Pancreas (tissue), 10 donors: ENCODE results near the gene C6orf120. TPM values are rescaled to one million over a fixed set of nuclear protein-coding genes. Genes with fewer than 3 reads are reported as not detected.

Experiments used
- ATAC-seq, 4 donors: fragments of 200-7000 bp; cut with Tn5 transposase; one replicate each; pipeline versions ENCODE4 v1.8.0 to v1.9.1; 2020; ENCODE audit warnings: mild to moderate bottlenecking in 4 of 4, moderate library complexity in 4 of 4
- DNase-seq, 6 donors: peaks; one replicate each; pipeline ENCODE4 v3.0.0-alpha.2; 2020
- FAIRE-seq: peaks from 2 replicates; lab custom pipeline; 2012; peaks lifted over from hg19 to GRCh38; lab: Jason Lieb, UNC
- H3K27ac ChIP-seq, 4 donors: fragments of 200-600 bp; sonication (generic); 1 replicate in 3 of 4; 2 replicates in 1 of 4; pipeline versions ENCODE4 v1.5.0 to v1.8.0; 2020
- H3K27me3 ChIP-seq, 4 donors: fragments of 200-600 bp; one replicate each; pipeline ENCODE4 v1.8.0; 2021
- H3K36me3 ChIP-seq, 3 donors: fragments of 200-600 bp; sonication (generic) in 1 of 3; one replicate each; pipeline versions ENCODE4 v1.5.0 to v1.8.0; 2020 to 2021
- H3K4me1 ChIP-seq, 3 donors: fragments of 200-600 bp; one replicate each; pipeline ENCODE4 v1.8.0; 2021
- H3K4me3 ChIP-seq, 4 donors: fragments of 200-600 bp; sonication (generic) in 2 of 4; one replicate each; pipeline versions ENCODE4 v1.5.0 to v1.8.0; 2020 to 2021
- H3K9me3 ChIP-seq, 4 donors: fragments of 200-600 bp; one replicate each; pipeline ENCODE4 v1.8.0; 2021
- WGBS, 2 donors: extraction: QIAGEN DNeasy Blood & Tissue Kit; methylation state at CpG; one replicate each; pipeline ENCODE4 v1.1.7; 2013; 5-methylcytosine and 5-hydroxymethylcytosine counted together
- intact Hi-C, 3 donors: fragments of 100-400 bp; cut with DNase I; formaldehyde crosslinking; loops; one replicate each; pipeline versions ENCODE4 v1.11.1 to v1.14.2; 2022
- polyA plus RNA-seq, 2 donors: library from polyadenylated mRNA; stranded (reverse); fragments of 200-250 nt; gene quantifications; one replicate each; pipeline ENCODE4 v1.2.3, GENCODE V29; 2013
- total RNA-seq, 6 donors: library from RNA; stranded (reverse); fragmentation: NEBNext Ultra II Directional in 4 of 6; extraction: Animal tissue kit (Norgen Biotek cat#: 25700) in 4 of 6; gene quantifications; one replicate each; pipeline versions ENCODE4 v1.2.1 to v1.2.4, GENCODE V29; 2021 to 2023
- TF ChIP-seq, protein P1 (sequence below), 4 donors: fragments of 200-600 bp; sonication (generic) in 3 of 4; IDR thresholded peaks; one replicate each; pipeline versions ENCODE4 v1.5.0 to v1.8.0; 2021; ENCODE audit warnings: antibody characterized with exemption in 4 of 4
- donor health status: healthy with polysubstance abuse.
- donor health status: DM: no; HTN: no; CAD: no; lungs with moderate emphysema.
- donor health status: DM: no; HTN: no; CAD: no.
- donor health status: control.
- donor health status: control.
- donor health status: Bipolar disorder and iron deficiency.
- donor health status: DM: yes; HTN: yes; CAD: no.
- donor health status: DM: no; HTN: no; CAD: no.
- donor health status: DM: no; HTN: no; CAD: no.
- donor health status: DM: yes; HTN: yes; CAD: no.

C6orf120 gene
- total and polyA plus RNA-seq, 8 donors, result 2.9 to 15.5 (median 11.8) TPM

DNA sequence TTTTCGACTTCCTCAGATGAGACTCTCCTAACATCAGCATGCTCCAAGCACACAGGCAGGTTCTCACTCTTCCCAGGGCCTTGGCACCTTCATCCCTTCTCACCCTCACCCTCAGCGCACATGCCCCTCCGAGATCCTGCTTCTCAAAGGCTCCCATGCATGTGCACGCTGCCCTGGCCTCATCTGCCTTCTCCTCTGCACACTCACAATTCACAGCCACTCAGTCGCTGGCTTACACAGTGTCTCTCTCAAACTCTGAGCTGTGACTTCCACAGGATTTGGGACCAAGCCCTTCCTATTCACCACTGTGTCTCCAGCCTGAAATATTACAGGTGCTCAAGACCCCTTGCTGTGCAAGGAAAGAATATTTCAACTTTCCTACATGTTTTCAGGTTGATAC, 30.4 kb upstream of the C6orf120 start:
- TF ChIP-seq, protein P1, sequence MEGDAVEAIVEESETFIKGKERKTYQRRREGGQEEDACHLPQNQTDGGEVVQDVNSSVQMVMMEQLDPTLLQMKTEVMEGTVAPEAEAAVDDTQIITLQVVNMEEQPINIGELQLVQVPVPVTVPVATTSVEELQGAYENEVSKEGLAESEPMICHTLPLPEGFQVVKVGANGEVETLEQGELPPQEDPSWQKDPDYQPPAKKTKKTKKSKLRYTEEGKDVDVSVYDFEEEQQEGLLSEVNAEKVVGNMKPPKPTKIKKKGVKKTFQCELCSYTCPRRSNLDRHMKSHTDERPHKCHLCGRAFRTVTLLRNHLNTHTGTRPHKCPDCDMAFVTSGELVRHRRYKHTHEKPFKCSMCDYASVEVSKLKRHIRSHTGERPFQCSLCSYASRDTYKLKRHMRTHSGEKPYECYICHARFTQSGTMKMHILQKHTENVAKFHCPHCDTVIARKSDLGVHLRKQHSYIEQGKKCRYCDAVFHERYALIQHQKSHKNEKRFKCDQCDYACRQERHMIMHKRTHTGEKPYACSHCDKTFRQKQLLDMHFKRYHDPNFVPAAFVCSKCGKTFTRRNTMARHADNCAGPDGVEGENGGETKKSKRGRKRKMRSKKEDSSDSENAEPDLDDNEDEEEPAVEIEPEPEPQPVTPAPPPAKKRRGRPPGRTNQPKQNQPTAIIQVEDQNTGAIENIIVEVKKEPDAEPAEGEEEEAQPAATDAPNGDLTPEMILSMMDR (IDR thresholded peaks at IDR 0.05), result no peak
- FAIRE-seq (no peak), DNase-seq (no peak), ATAC-seq (no peak)
- whole genome bisulfite sequencing, 2 donors, result 93 to 96% methylated on average over 5 of the region's 5 CpGs
- Histone ChIP-seq H3K27ac (no peak overlapping the region), H3K9me3 (no peaks in the 10 kb centered on the region), H3K27me3 (no peaks in the 10 kb centered on the region), H3K4me1 (no peaks in the 10 kb centered on the region), H3K4me3 (no peak overlapping the region), H3K36me3 (peaks cover 0 to 14% (median 0%) of the 10 kb centered on the region in 3 donors)
- intact Hi-C loops, result no loop called here

DNA sequence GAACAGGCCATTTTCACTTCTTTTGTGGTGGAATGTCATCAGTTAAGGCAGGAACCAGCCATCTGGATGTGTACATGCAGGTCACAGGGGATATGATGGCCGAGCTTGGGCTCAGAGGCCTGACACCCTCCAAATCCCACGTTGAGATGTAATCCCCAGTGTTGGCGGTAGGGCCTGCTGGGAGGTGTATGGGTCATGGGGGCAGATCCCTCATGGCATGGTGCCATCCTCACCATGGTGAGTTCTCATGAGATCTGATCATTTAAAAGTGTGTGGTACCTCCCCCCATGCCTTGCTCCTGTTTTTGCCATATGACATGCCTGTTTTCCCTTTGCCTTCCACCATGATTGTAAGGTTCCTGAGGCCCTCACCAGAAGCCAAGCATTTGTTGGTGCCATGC, 26.9 kb upstream of the C6orf120 start:
- intact Hi-C loops, result no loop called here
- DNase-seq, result no peak
- no peak for FAIRE-seq
- Histone ChIP-seq H3K27ac (no peak overlapping the region), H3K4me3 (no peak overlapping the region), H3K36me3 (peaks cover 0 to 7% (median 0%) of the 10 kb centered on the region in 3 donors), H3K4me1 (no peaks in the 10 kb centered on the region), H3K9me3 (no peaks in the 10 kb centered on the region), H3K27me3 (no peaks in the 10 kb centered on the region)
- TF ChIP-seq, protein P1 (IDR thresholded peaks at IDR 0.05), result no peak
- 84 to 95% methylated on average over 3 of the region's 3 CpGs for WGBS, 2 donors
- ATAC-seq, result no peak

DNA sequence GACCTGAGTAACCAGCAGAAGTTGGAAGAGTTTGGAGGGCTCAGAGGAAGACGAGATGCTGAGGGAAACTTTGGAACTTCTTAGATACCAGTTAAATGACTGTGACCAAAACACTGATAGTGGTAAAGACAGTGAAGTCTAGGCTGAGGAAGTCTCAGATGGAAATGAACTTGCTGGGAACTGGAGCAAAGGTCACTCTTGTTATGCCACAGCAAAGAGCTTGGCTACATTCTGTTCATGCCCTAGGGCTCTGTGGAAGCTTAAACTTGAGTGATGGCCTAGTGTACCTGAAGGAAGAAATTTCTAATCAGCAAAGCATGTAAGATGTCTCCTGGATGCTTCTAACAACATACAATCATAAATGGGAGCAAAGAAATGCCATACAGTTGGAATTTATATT, 24.8 kb upstream of the C6orf120 start:
- H3K9me3 ChIP-seq, result no peaks in the 10 kb centered on the region
- H3K4me1 ChIP-seq, result no peaks in the 10 kb centered on the region
- no peaks in the 10 kb centered on the region for H3K36me3 ChIP-seq
- DNase-seq, result no peak
- H3K4me3 ChIP-seq, result no peak overlapping the region
- intact Hi-C loops, result no loop called here
- no peak for FAIRE-seq
- H3K27ac ChIP-seq, result no peak overlapping the region
- ATAC-seq, result no peak
- no peaks in the 10 kb centered on the region for H3K27me3 ChIP-seq
- TF ChIP-seq, protein P1 (IDR thresholded peaks at IDR 0.05), result no peak
- 94 to 100% methylated on average over 1 of the region's 1 CpG for WGBS, 2 donors

DNA sequence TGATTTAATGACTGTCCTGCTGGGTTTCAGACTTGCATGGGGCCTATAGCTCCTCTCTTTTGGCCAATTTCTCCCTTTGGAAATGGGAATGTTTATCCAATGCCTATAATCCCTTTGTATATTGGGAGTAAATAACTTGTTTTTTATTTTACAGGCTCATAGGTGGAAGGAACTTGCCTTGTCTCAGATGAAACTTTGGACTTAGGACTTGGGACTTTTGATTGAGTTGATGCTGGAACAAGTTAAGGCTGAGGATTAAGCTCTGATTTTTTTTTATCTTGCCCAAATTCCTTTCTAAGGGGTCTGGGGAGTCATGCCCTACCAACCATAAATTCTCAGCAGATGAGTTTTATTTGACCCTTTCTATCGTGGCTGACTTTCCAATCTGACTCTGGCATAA, 23.6 kb upstream of the C6orf120 start:
- H3K27ac ChIP-seq, result no peak overlapping the region
- no peaks in the 10 kb centered on the region for H3K27me3 ChIP-seq
- no peak overlapping the region for H3K4me3 ChIP-seq
- TF ChIP-seq, protein P1 (IDR thresholded peaks at IDR 0.05), result no peak
- DNase-seq (no peak), FAIRE-seq (no peak), ATAC-seq (no peak)
- H3K9me3 ChIP-seq, result no peaks in the 10 kb centered on the region
- WGBS, 2 donors, result 86 to 100% methylated on average over 1 of the region's 1 CpG
- H3K36me3 ChIP-seq, result no peaks in the 10 kb centered on the region
- H3K4me1 ChIP-seq, result no peaks in the 10 kb centered on the region
- intact Hi-C loops, result no loop called here

DNA sequence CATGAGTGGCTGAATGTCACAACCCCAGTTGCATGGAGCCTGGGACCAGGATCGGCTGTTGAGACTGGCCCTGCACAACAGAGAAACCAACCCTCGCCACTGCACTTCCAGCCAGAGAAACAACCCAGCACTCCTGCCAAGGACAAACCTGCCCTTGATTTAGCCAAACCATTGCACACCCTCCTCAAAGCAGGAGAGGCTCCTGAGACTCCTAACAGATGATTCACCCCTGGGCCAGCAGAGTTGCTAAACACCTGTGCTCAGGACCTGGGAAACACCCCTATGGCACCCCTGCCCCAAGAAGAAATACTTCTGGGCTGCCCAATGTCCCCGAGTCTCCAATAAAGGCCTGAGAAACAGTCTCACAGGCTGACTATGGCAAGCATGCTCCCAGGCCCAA, 17.9 kb upstream of the C6orf120 start:
- no peak for FAIRE-seq
- no peak overlapping the region for H3K4me3 ChIP-seq
- intact Hi-C loops, result no loop called here

More for the DNA sequence above, 17.9 kb upstream of the C6orf120 start:
- H3K27ac ChIP-seq, result no peak overlapping the region
- WGBS, 2 donors, result 92 to 95% methylated on average over 3 of the region's 3 CpGs
- H3K36me3 ChIP-seq, result no peaks in the 10 kb centered on the region
- TF ChIP-seq, protein P1 (IDR thresholded peaks at IDR 0.05), result no peak
- peaks cover 0 to 4% (median 0%) of the 10 kb centered on the region in 4 donors for H3K9me3 ChIP-seq
- H3K27me3 ChIP-seq, result no peaks in the 10 kb centered on the region
- ATAC-seq, result no peak
- no peak for DNase-seq
- no peaks in the 10 kb centered on the region for H3K4me1 ChIP-seq
